Keratinocyte (primary cell): Measurements from ENCODE around the gene KCNQ2.

ENCODE experiments used
- EZH2 ChIP-seq: IDR thresholded peaks from one replicate; pipeline ENCODE4 v1.6.1; 2012; ENCODE audit warnings: inconsistent platforms, mild to moderate bottlenecking, low read length, moderate library complexity
- TF ChIP-seq, protein P1 (sequence below), 3 experiments: IDR thresholded peaks in 1 of 3; conservative IDR thresholded peaks in 1 of 3; optimal IDR thresholded peaks in 1 of 3; 2 replicates in 2 of 3; 3 replicates in 1 of 3; pipeline versions ENCODE3 to v1.5.1; 2011; ENCODE audit warnings: low read length in 3 of 3, mild to moderate bottlenecking in 3 of 3, moderate library complexity in 2 of 3, control low read depth in 1 of 3, inconsistent platforms in 1 of 3; ENCODE audit not compliant: insufficient read depth in 2 of 3; ENCODE audit errors: extremely low read depth in 1 of 3

- TF ChIP-seq, protein P1, sequence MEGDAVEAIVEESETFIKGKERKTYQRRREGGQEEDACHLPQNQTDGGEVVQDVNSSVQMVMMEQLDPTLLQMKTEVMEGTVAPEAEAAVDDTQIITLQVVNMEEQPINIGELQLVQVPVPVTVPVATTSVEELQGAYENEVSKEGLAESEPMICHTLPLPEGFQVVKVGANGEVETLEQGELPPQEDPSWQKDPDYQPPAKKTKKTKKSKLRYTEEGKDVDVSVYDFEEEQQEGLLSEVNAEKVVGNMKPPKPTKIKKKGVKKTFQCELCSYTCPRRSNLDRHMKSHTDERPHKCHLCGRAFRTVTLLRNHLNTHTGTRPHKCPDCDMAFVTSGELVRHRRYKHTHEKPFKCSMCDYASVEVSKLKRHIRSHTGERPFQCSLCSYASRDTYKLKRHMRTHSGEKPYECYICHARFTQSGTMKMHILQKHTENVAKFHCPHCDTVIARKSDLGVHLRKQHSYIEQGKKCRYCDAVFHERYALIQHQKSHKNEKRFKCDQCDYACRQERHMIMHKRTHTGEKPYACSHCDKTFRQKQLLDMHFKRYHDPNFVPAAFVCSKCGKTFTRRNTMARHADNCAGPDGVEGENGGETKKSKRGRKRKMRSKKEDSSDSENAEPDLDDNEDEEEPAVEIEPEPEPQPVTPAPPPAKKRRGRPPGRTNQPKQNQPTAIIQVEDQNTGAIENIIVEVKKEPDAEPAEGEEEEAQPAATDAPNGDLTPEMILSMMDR (optimal IDR thresholded peaks at IDR 0.05 in 1 of 3, IDR thresholded peaks at IDR 0.05 in 1 of 3, conservative IDR thresholded peaks at IDR 0.05 in 1 of 3; ENCODE audit: extremely low read depth in 1 of 3, insufficient read depth in 2 of 3, low read length in 3 of 3): no peak
- TF ChIP-seq EZH2: no peak
Measured at GRCh38 chr20:63466250-63466825, 6.1 kb downstream of the KCNQ2 start.
